ENCODE results near the gene APPL2.

- TF ChIP-seq, protein P1, sequence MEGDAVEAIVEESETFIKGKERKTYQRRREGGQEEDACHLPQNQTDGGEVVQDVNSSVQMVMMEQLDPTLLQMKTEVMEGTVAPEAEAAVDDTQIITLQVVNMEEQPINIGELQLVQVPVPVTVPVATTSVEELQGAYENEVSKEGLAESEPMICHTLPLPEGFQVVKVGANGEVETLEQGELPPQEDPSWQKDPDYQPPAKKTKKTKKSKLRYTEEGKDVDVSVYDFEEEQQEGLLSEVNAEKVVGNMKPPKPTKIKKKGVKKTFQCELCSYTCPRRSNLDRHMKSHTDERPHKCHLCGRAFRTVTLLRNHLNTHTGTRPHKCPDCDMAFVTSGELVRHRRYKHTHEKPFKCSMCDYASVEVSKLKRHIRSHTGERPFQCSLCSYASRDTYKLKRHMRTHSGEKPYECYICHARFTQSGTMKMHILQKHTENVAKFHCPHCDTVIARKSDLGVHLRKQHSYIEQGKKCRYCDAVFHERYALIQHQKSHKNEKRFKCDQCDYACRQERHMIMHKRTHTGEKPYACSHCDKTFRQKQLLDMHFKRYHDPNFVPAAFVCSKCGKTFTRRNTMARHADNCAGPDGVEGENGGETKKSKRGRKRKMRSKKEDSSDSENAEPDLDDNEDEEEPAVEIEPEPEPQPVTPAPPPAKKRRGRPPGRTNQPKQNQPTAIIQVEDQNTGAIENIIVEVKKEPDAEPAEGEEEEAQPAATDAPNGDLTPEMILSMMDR (IDR thresholded peaks at IDR 0.05) = no peak
- TF ChIP-seq EZH2 (IDR thresholded peaks at IDR 0.05; ENCODE audit: borderline replicate concordance, insufficient read depth, low read depth, low read length, poor library complexity, severe bottlenecking) = no peak
Measured at GRCh38 chr12:105272814-105273416, 36.9 kb upstream of the APPL2 start.

Measured in B cell (primary cell).